ENCODE results near the gene CELSR1. TPM values are rescaled to one million over a fixed set of nuclear protein-coding genes. Genes with fewer than 3 reads are reported as not detected.

CELSR1 gene
- polyA plus RNA-seq, 4 donors = 0.27 to 3.0 (median 1.9) TPM; not detected in 1

DNA sequence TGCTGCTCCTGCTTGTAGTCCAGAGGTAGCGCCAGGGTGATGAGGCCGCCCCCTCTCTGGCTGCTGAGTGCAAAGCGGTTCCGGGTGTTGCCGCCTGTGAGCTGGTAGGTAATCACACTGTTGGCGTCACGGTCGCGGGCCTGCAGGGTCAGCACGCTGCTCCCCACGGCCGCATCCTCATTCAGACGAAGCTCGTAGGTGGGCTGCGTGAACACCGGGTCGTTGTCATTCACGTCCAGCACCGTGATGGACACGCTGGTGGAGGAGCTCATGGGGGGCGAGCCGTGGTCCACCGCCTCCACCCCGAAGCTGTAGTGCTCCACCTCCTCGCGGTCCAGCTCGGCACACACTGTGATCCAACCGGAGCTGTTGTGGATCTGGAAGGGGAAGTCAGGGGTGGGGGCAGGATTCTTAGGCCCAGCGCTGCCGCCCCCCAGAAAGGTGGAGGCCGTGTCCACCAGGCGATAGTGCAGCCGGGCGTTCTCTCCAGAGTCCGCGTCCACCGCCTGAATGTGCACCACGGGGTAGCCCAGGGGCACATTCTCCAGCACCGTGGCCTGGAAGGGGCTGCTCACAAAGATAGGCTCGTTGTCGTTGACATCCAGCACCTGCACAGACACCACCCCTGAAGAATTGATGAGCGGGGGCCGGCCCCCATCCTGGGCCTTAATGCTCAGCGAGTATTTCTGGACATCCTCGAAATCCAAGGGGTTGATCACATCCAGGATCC is 2.4 kb downstream of the CELSR1 start:
- Histone ChIP-seq H3K27me3 (ENCODE audit: control insufficient read depth in 3 of 3, insufficient read depth in 3 of 3, low read length in 3 of 3) (peaks cover 9 to 24% (median 24%) of the 10 kb centered on the region in 3 donors), H3K36me3 (ENCODE audit: control insufficient read depth in 3 of 3, insufficient read depth in 2 of 3, low read depth in 1 of 3, low read length in 3 of 3) (peaks cover 0 to 38% (median 0%) of the 10 kb centered on the region in 3 donors), H3K4me3 (ENCODE audit: low read depth in 1 of 3, low read length in 3 of 3) (no peak overlapping the region), H3K9me3 (ENCODE audit: control insufficient read depth in 2 of 2, insufficient read depth in 1 of 2, low read depth in 1 of 2, low read length in 1 of 2) (peaks cover 0 to 22% of the 10 kb centered on the region in 2 donors), H3K4me1 (ENCODE audit: control insufficient read depth in 3 of 3, insufficient read depth in 2 of 3, low read depth in 1 of 3, low read length in 2 of 3) (peaks cover 0 to 15% (median 0%) of the 10 kb centered on the region in 3 donors), H3K27ac (ENCODE audit: low read depth in 1 of 3, low read length in 2 of 3) (no peak overlapping the region)
- DNase-seq (no peak), FAIRE-seq (no peak)
- 94 to 95% (median 94%) methylated on average over 45 of the region's 45 CpGs for WGBS, 3 donors

DNA sequence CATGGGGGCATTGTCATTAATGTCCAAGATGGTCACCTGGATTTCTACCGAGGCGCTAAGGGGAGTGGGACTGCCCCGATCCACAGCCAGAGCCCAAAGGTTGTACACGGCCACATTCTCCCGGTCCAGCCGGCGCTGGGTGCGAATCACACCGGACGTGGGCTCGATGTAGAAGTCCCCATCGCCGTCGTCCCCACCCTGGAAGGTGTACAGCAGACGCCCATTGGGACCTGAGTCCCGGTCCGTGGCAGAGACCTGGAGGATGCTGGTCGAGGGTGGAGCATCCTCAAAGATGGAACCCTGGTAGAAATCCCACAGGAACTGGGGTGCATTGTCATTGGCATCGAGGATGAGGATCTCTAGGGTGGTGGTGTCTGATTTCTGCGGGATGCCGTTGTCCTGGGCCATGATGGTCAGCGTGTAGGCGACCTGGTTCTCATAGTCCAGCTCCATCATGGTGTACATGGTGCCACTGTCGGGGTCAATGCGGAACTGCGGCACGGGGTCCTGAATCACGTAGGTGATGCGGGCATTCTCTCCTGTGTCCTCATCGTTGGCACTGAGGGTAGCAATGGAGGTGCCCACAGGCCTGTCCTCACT is 3.1 kb downstream of the CELSR1 start:
- no peak overlapping the region for H3K4me3 ChIP-seq (ENCODE audit: low read depth in 1 of 3, low read length in 3 of 3)
- WGBS, 3 donors = 93 to 97% (median 95%) methylated on average over 30 of the region's 30 CpGs
- no peak for FAIRE-seq
- no peak for DNase-seq
- H3K27me3 ChIP-seq (ENCODE audit: control insufficient read depth in 3 of 3, insufficient read depth in 3 of 3, low read length in 3 of 3) = peaks cover 9 to 24% (median 24%) of the 10 kb centered on the region in 3 donors
- H3K27ac ChIP-seq (ENCODE audit: low read depth in 1 of 3, low read length in 2 of 3) = no peak overlapping the region
- H3K36me3 ChIP-seq (ENCODE audit: control insufficient read depth in 3 of 3, insufficient read depth in 2 of 3, low read depth in 1 of 3, low read length in 3 of 3) = peaks cover 0 to 40% (median 0%) of the 10 kb centered on the region in 3 donors
- H3K9me3 ChIP-seq (ENCODE audit: control insufficient read depth in 2 of 2, insufficient read depth in 1 of 2, low read depth in 1 of 2, low read length in 1 of 2) = peaks cover 0 to 22% of the 10 kb centered on the region in 2 donors
- H3K4me1 ChIP-seq (ENCODE audit: control insufficient read depth in 3 of 3, insufficient read depth in 2 of 3, low read depth in 1 of 3, low read length in 2 of 3) = peaks cover 0 to 13% (median 0%) of the 10 kb centered on the region in 3 donors

DNA sequence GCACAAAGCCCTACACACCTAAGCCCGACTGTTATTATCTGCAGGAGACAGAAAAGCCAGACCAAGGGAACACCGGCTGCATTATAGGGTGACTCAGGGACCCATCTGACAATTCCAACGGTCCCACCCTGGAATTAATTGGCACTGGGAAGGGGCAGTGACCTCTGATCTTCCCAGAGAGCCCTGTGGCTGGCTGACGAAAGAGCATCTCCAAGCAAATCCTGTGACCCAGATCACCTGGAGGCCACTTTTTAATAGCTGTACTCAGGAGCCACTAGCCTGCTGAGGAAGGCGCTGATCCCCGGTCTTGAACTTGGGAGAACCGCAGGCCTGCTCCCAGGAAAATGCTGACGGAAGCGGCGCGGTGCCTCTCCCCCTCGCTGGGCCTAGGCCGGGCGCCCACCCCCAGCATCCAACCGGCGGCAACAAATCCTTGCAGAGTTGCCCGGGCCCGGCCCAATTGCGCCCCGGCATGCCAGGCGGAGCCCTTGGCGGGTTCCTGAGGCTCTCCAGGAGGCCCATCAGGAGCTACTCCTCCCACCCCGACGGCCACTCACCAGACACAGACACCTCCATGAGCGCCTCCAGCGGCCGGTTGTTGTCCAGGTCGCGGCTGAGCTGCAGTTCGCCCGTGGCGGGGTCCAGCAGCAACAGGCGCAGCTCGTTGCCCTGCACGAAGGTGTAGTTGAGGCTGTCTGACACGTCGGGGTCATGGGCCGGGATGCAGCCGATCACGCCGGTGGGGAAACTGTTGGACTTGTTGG is 4.2 kb downstream of the CELSR1 start:
- Histone ChIP-seq H3K4me3 (ENCODE audit: low read depth in 1 of 3, low read length in 3 of 3) (no peak overlapping the region), H3K4me1 (ENCODE audit: control insufficient read depth in 3 of 3, insufficient read depth in 2 of 3, low read depth in 1 of 3, low read length in 2 of 3) (peaks cover 0 to 4% (median 0%) of the 10 kb centered on the region in 3 donors), H3K9me3 (ENCODE audit: control insufficient read depth in 2 of 2, insufficient read depth in 1 of 2, low read depth in 1 of 2, low read length in 1 of 2) (peaks cover 0 to 22% of the 10 kb centered on the region in 2 donors), H3K36me3 (ENCODE audit: control insufficient read depth in 3 of 3, insufficient read depth in 2 of 3, low read depth in 1 of 3, low read length in 3 of 3) (peaks cover 0 to 40% (median 0%) of the 10 kb centered on the region in 3 donors), H3K27ac (ENCODE audit: low read depth in 1 of 3, low read length in 2 of 3) (no peak overlapping the region), H3K27me3 (ENCODE audit: control insufficient read depth in 3 of 3, insufficient read depth in 3 of 3, low read length in 3 of 3) (peaks cover 4 to 17% (median 16%) of the 10 kb centered on the region in 3 donors)
- FAIRE-seq (no peak), DNase-seq (no peak)
- WGBS, 3 donors = 83 to 91% (median 88%) methylated on average over 41 of the region's 41 CpGs

DNA sequence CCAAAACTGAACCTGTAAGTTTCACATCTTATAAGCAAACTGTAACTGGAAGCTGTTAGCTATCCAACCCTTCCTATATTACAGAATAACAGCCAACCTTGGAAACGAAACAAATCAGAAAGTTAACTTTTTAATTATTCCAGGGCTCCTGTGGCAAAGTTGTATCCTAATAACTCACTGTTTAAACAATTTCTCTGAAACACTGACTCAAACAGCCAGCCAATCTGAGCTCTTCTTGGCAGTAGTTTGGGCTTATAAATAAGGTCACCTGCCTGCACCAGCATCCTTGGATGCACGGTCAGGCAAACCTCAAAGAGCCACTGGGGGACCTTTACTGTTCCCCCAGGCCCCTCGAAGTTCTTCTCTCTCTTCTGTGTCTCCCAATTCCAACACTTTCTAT is 5.0 kb downstream of the CELSR1 start:
- Histone ChIP-seq H3K27me3 (ENCODE audit: control insufficient read depth in 3 of 3, insufficient read depth in 3 of 3, low read length in 3 of 3) (peaks cover 4 to 11% (median 11%) of the 10 kb centered on the region in 3 donors), H3K4me3 (ENCODE audit: low read depth in 1 of 3, low read length in 3 of 3) (no peak overlapping the region), H3K4me1 (ENCODE audit: control insufficient read depth in 3 of 3, insufficient read depth in 2 of 3, low read depth in 1 of 3, low read length in 2 of 3) (peaks cover 0 to 7% (median 0%) of the 10 kb centered on the region in 3 donors), H3K9me3 (ENCODE audit: control insufficient read depth in 2 of 2, insufficient read depth in 1 of 2, low read depth in 1 of 2, low read length in 1 of 2) (peaks cover 0 to 22% of the 10 kb centered on the region in 2 donors), H3K27ac (ENCODE audit: low read depth in 1 of 3, low read length in 2 of 3) (no peak overlapping the region), H3K36me3 (ENCODE audit: control insufficient read depth in 3 of 3, insufficient read depth in 2 of 3, low read depth in 1 of 3, low read length in 3 of 3) (peaks cover 0 to 40% (median 0%) of the 10 kb centered on the region in 3 donors)
- DNase-seq (no peak), FAIRE-seq (no peak)
- 58 to 70% (median 64%) methylated on average over 3 of the region's 3 CpGs for WGBS, 3 donors

DNA sequence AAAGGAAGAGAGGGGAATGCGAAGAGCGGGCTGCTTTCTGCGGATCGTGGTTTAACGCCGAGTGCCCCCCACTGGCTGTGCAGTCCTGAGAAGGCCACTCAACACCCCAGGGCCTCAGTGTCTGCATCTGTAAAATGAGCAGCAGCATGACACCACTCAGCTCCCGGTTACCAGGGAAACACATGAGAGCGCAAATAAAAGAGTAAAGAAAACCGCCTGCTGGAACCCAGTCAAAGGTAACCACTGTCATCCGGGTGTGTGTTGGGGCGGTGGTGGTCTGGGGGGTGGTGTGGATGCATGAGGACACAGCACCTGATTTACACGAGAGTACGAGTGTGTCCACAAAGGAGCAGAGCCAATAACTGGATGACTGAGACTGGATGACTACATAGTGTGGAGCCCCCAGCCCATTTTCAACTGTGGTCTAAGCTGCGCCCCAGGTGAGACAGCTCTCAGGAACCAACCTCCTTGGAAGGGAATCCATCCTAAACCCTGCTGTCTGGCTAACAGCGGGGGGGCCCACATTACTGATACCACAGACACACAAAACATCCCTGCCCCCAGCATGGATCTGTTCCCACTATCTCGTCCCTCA is 5.7 kb downstream of the CELSR1 start:
- H3K27me3 ChIP-seq (ENCODE audit: control insufficient read depth in 3 of 3, insufficient read depth in 3 of 3, low read length in 3 of 3) = peaks cover 4 to 11% (median 10%) of the 10 kb centered on the region in 3 donors
- H3K4me1 ChIP-seq (ENCODE audit: control insufficient read depth in 3 of 3, insufficient read depth in 2 of 3, low read depth in 1 of 3, low read length in 2 of 3) = peaks cover 0 to 8% (median 0%) of the 10 kb centered on the region in 3 donors
- DNase-seq (no peak), FAIRE-seq (no peak)
- H3K4me3 ChIP-seq (ENCODE audit: low read depth in 1 of 3, low read length in 3 of 3) = no peak overlapping the region
- 83 to 89% (median 86%) methylated on average over 16 of the region's 16 CpGs for WGBS, 3 donors
- no peak overlapping the region for H3K27ac ChIP-seq (ENCODE audit: low read depth in 1 of 3, low read length in 2 of 3)
- H3K9me3 ChIP-seq (ENCODE audit: control insufficient read depth in 2 of 2, insufficient read depth in 1 of 2, low read depth in 1 of 2, low read length in 1 of 2) = peaks cover 0 to 22% of the 10 kb centered on the region in 2 donors
- peaks cover 0 to 40% (median 0%) of the 10 kb centered on the region in 3 donors for H3K36me3 ChIP-seq (ENCODE audit: control insufficient read depth in 3 of 3, insufficient read depth in 2 of 3, low read depth in 1 of 3, low read length in 3 of 3)

DNA sequence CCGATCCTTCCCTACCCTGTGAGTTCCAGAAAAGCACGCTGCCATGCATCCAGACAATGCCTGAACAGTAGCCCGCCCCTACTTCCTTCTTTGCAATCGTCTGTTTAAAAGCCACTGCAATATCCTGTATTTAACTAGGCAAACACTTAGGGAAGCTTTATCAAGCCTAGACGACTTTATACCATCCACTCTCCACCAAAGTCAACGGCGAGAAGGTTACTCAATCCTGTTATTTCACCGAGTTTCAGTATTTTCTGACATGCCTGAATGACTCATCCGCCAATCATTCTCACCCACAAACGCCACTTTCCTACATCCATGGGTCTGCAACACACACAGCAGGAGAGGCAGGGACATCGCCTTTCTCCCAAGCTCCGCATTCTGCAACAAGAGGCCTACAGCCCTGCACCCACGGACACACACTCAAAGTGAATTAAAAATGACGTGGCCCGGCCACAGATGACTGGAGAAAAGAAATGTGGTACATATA is 9.3 kb downstream of the CELSR1 start:
- Histone ChIP-seq H3K27ac (ENCODE audit: low read depth in 1 of 3, low read length in 2 of 3) (peak overlapping the region in 1 of 3 donors; percentile 65), H3K36me3 (ENCODE audit: control insufficient read depth in 3 of 3, insufficient read depth in 2 of 3, low read depth in 1 of 3, low read length in 3 of 3) (peaks cover 0 to 12% (median 0%) of the 10 kb centered on the region in 3 donors), H3K27me3 (ENCODE audit: control insufficient read depth in 3 of 3, insufficient read depth in 3 of 3, low read length in 3 of 3) (peaks cover 2 to 24% (median 4%) of the 10 kb centered on the region in 3 donors), H3K4me3 (ENCODE audit: low read depth in 1 of 3, low read length in 3 of 3) (no peak overlapping the region), H3K9me3 (ENCODE audit: control insufficient read depth in 2 of 2, insufficient read depth in 1 of 2, low read depth in 1 of 2, low read length in 1 of 2) (no peaks in the 10 kb centered on the region), H3K4me1 (ENCODE audit: control insufficient read depth in 3 of 3, insufficient read depth in 2 of 3, low read depth in 1 of 3, low read length in 2 of 3) (peaks cover 0 to 14% (median 0%) of the 10 kb centered on the region in 3 donors)
- DNase-seq = peak in 1 of 2 donors; percentile 78
- no peak for FAIRE-seq
- 30 to 53% (median 38%) methylated on average over 15 of the region's 15 CpGs for WGBS, 3 donors

DNA sequence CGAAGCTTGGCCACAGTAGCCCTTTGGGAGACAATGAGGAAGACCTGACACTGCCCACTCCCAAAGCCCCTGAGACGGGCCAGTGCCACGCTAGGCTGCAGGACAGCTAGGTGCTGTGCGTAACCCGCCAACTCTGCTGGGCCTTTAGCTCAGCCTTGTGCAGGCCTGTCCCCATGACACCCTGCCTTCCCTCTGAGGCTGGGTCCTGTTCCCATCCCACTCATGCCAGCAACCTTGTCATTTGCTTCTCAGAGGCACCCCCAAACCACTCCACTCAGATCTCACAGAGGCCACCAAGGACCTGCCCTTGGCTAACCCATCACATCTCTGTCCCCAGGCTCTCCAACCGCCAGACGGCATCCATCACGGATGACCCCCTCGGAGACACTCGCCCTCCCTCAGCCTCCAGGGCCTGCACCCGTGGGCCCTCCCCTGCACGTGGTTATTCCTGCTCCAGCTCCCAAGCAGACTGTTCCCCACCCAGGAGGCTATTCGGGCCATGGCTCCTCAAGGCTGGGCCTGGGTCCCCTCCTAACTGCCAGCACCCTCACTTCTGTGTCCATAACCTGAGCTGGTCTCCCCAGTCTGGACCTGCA is 11.1 kb downstream of the CELSR1 start:
- WGBS, 3 donors = 65 to 87% (median 74%) methylated on average over 13 of the region's 13 CpGs
- peaks cover 2 to 24% (median 4%) of the 10 kb centered on the region in 3 donors for H3K27me3 ChIP-seq (ENCODE audit: control insufficient read depth in 3 of 3, insufficient read depth in 3 of 3, low read length in 3 of 3)
- FAIRE-seq = no peak
- no peaks in the 10 kb centered on the region for H3K9me3 ChIP-seq (ENCODE audit: control insufficient read depth in 2 of 2, insufficient read depth in 1 of 2, low read depth in 1 of 2, low read length in 1 of 2)
- H3K4me3 ChIP-seq (ENCODE audit: low read depth in 1 of 3, low read length in 3 of 3) = no peak overlapping the region
- peaks cover 0 to 6% (median 0%) of the 10 kb centered on the region in 3 donors for H3K36me3 ChIP-seq (ENCODE audit: control insufficient read depth in 3 of 3, insufficient read depth in 2 of 3, low read depth in 1 of 3, low read length in 3 of 3)
- no peak for DNase-seq
- peaks cover 0 to 20% (median 0%) of the 10 kb centered on the region in 3 donors for H3K4me1 ChIP-seq (ENCODE audit: control insufficient read depth in 3 of 3, insufficient read depth in 2 of 3, low read depth in 1 of 3, low read length in 2 of 3)
- H3K27ac ChIP-seq (ENCODE audit: low read depth in 1 of 3, low read length in 2 of 3) = no peak overlapping the region

Data from small intestine (tissue), 7 donors.